GF-D8 (cell line): ENCODE data around the gene MCAM.

Source experiments
- DNase-seq: peaks from one replicate; lab custom pipeline; 2025; lab: John Stamatoyannopoulos, UW

MCAM gene

GRCh38 chr11:119344291-119345010 is 27.5 kb upstream of the MCAM start:
- DNase-seq, result no peak

- DNase-seq, result no peak
Measured at GRCh38 chr11:119343726-119344125, 26.8 kb upstream of the MCAM start.

GRCh38 chr11:119342362-119343130 is 25.6 kb upstream of the MCAM start:
- no peak for DNase-seq

DNA sequence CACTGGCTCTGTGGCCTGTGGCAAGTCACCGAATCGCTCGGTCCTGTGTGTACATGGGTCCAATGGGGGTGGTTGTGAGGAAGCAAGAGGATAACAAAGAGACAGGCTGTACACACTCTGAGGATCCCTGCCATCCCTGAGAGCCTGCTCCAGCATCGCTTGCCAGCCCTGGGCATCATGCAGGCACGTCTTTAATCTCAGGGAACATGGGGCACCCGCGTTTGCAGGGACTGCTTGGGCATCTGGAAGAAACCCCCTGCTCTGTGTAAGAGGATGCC is 25.0 kb upstream of the MCAM start:
- no peak for DNase-seq

- no peak for DNase-seq
Measured at GRCh38 chr11:119341222-119342022, 24.5 kb upstream of the MCAM start.

GRCh38 chr11:119340335-119341221 is 23.6 kb upstream of the MCAM start, which contains the start of gene C1QTNF5:
C1QTNF5 (minus strand) TSS chr11:119340883; CDS start chr11:119340397, 486 bp downstream.
- no peak for DNase-seq

GRCh38 chr11:119339589-119340334 is 22.8 kb upstream of the MCAM start:
- DNase-seq, result no peak

DNA sequence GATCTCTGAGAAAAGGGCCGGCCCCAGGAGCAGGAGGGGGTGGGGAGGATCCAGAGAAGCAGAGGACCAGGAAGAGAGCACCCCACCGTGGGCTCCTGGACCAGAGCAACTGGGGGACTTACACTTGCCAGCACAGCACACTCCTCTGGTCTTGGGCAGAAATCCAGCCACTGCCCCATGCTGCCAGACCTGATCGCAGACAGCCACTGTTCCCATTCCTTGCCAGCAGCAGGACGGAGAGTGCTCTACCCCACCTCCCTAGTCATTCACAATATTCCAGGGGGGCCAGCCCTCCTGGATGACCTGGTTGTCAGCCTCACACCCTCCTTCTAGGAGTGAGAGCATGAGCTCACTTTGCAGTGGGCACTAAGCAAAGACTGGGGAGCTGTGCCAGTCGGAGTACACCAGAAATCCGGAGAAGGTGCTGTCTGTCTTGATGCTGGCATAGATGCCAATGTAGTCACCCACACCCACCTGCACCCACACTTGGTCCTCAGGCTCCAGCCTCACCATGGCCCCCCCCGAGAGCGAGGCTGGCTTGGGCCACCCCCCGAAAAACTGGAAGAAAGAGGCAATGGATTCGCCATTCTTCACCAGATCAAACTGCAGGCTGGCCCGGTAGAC is 22.1 kb upstream of the MCAM start:
- DNase-seq, result no peak

DNA sequence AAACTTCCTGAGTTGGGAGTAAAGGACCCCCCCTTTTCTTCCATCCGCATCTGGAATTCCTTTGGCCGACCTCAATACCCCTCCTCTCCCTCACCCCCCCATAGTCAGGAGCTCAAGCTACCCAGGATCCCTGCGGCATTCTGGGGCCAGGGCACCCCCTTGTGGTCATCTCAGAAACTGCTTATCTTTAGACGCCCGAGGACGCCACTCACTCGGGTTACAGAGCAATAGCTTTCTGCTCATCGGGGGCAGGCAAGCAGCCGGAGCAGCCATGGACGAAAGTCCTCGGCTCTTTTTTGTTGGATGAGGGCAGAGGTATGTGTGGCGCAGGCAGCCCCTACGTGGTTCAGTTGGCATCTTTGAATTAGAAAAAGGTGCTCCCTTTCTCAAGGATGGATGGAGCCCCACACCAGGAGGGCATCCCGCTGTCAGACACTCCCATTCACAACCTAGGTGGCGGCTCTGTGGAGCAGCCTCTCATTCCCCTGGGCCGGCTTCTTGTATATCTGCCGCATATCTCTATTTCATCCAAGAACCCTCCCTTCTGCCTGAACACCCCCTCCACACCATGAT is 21.5 kb upstream of the MCAM start:
- DNase-seq, result peak; percentile 59

DNA sequence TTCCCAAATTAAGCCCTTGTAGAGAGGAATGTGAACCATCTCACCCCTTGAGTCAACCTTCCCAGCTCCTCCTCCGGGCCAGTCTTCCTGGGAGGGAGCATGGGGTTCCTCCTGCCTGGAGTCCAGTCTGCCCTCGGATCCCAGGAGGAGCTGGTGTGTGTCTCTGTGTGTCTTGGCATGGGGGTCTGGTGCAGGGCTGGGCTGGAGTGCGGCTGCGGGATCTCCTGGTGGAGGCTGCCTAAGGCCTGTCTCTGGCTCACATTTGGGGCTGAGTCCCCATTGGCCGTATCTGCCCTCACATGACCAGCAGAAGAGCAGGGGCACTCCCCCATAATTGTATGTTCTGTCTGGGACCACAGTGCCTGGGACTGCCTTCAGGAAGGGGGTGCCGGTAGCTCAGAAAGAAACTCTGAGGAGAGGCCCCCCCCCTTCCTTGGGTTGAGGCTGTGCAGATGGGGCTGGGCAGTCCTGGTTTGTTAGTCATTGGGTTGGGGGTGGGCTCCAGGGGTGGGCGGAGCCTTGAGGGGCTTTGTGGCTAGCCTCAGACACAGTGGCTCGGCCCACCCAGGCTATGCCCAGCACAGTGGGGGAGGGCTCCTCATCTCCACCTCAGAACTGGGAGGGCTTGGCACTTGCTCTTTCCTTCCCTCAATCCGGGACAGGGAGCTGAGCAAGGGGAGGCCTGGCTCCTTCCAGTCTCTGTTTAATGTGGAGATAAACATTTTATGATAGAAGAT is 20.8 kb upstream of the MCAM start:
- no peak for DNase-seq

- no peak for DNase-seq
Measured at GRCh38 chr11:119336744-119337469, 20.0 kb upstream of the MCAM start.

GRCh38 chr11:119335655-119336543 is 19.0 kb upstream of the MCAM start:
- no peak for DNase-seq

DNA sequence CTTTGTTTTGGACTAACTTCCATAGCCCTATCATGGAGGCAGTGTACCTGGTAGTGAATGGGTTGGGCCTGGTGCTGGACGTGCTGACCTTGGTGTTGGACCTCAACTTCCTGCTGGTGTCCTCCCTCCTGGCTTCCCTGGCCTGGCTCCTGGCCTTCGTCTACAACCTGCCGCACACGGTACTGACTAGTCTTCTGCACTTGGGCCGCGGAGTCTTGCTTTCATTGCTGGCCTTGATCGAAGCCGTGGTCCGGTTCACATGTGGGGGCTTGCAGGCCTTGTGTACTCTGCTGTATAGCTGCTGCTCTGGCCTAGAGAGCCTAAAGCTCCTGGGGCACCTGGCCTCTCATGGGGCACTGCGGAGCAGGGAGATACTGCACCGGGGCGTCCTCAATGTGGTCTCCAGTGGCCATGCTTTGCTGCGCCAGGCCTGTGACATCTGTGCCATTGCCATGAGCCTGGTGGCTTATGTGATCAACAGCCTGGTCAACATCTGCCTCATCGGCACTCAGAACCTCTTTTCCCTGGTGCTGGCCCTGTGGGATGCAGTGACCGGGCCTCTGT is 18.2 kb upstream of the MCAM start:
- no peak for DNase-seq

DNA sequence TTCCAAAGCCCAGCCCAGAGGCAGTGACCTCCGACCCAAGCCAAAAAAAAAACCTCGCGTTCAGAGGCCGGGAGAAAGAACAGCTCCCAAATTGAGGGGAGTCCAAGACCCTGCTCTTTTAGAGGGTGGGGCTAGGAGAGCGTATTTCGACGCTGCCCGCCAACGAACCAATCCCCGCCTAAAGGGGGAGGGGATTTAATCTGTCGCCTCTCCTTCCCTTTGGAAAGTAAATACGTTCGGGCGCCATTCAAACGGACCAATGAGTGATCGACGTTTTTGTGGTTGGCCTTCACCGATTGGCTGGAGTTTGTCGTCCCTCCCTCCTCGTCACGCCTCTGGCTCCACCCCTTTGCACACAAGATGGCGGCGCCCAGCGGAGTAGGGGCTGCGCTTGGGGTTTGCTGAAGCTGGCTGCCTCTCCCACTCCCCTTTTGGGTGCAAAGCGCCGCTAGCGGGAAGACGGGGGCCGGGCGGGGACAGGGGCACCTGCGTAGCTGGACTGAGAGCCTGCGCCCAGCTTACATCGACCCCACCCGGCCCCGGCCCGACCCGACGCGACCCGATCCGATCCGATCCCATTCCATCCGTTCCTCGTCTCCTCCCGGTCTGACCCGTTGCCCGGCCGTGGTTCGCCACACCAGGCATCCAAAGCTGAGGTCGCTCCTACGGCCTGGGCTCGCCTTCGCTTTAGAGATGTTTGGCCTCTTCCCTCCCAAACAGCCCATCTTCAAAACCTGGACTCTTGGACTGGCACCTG is 17.4 kb upstream of the MCAM start, which contains the start of gene RNF26:
RNF26 (plus strand) TSS at position 354 of the 757 bp plus-strand sequence. CDS start 596 bp downstream, outside the sequence.
- peak; percentile 100 for DNase-seq

DNA sequence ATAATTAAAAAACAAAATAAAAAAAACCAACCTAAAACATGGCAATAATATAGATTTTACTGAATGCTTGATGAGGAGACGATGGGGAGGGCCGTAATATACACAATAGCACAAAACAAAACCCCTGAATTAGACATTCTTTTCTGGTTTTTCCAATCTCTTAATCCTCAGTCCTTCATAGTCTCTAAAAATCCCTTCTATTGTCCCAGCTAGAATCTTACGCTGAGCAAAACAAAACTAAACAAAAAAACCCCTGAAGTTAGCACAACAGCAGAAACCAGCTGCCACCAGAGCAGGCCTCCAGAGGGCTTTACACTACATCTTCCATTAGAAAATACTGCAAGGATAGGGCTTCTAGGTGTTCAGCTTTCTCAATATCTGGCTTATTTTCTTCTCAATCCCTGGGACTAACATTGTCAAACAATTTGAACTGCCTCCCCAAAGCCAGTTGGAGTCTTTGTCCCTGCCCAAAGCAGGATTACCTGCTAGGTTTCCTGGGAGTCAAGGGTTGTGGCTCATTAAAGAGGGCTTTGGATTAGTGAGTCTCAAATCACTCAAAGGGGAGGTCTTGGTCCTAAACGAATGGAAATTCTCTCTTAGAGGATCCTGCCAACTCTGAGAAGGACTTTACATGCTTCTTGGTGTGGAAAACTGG is 15.3 kb upstream of the MCAM start:
- DNase-seq, result no peak

- DNase-seq, result no peak
Measured at GRCh38 chr11:119330237-119330636, 13.3 kb upstream of the MCAM start.
